OCI-LY3 (cell line): ENCODE results near the gene GPR65.

Source experiments
- EZH2phosphoT487 ChIP-seq: fragments of 200-600 bp; shearing (Covaris generic); IDR thresholded peaks from 2 replicates; pipeline ENCODE4 v1.6.1; 2018; ENCODE audit warnings: antibody characterized with exemption, mixed run types, low read depth
- TF ChIP-seq, protein P1 (sequence below): fragments of 200-600, 300-600 bp; sonication (generic); IDR thresholded peaks from 2 replicates; pipeline ENCODE4 v1.5.1; 2014; ENCODE audit warnings: antibody characterized with exemption, low read length, low read depth

DNA sequence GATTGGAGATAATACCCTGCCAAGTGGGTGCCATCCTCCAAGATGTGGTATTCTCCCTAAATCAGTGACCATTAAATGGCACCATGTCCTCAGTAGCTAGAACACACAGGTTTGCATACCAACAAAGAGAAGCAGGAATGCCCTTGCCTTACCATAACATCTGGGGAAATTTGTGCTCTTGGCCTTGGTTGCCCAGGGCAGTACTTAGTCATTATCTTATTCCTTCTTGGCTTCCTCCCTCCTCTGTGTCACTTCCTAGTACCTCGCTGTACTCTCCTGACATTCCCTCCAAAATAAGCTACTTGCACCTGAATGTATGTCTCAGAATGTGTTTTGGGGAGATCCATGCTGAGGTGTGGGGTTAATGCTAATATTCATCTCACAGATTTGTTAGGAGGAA, 43.4 kb downstream of the GPR65 start:
- TF ChIP-seq, protein P1, sequence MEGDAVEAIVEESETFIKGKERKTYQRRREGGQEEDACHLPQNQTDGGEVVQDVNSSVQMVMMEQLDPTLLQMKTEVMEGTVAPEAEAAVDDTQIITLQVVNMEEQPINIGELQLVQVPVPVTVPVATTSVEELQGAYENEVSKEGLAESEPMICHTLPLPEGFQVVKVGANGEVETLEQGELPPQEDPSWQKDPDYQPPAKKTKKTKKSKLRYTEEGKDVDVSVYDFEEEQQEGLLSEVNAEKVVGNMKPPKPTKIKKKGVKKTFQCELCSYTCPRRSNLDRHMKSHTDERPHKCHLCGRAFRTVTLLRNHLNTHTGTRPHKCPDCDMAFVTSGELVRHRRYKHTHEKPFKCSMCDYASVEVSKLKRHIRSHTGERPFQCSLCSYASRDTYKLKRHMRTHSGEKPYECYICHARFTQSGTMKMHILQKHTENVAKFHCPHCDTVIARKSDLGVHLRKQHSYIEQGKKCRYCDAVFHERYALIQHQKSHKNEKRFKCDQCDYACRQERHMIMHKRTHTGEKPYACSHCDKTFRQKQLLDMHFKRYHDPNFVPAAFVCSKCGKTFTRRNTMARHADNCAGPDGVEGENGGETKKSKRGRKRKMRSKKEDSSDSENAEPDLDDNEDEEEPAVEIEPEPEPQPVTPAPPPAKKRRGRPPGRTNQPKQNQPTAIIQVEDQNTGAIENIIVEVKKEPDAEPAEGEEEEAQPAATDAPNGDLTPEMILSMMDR = no peak
- TF ChIP-seq EZH2phosphoT487 = no peak
